ENCODE measurements around the gene C1orf159.
"Not testable (repeated sequence)": the region's sequence is repeated elsewhere in the genome, so short reads cannot be mapped to it uniquely, and the experiment has no call there.

Gene C1orf159

DNA sequence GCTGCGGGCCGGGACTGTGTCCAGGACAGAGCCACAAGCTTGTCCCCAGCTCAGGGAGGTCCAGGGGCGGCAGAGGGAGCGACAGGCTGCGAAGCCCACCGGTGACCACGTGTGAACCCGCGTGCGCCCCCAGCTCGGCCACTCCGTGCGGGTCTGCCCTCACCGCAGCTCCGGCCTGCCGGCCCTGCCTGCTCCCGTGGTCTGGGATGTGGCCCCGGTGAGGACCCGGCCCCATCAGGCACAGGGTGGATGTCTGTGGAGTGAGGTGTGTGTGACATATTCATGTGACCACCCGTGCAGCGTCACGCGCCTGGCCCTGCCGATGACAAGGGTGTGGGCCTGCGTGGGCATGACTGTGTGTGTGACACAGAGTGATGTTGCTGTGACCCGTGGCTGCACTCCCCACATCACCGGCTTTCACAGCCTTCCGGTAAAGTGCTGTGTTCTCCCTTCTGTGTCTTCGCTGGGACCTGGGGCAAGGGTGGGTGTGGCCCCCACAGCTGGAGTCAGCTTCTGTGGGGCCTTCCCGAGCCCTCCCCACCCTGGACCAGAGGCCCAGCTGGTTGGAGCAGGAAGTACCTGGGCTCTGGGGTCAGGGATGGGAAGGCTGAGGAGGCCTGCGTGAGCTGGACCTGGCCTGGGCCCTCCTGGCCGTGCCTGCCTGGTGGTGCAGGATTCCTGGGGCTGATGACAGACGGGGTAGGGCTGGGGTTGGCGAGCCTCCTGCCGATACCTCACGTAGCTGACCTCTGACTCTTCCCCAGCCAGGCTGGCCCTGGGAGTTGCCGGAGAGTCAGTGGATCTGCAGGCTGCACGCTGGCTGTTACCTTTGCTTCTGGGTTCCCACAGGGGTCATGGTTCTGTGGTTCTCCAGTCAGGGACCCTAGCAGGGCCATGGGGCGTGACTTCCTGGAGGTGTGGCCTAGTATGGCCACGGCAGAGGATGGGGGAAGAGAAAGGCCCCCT, 45.9 kb downstream of the C1orf159 start:
- in situ Hi-C loops (cut with MboI; ENCODE audit: low sequenced_read_pairs): no loop called here

DNA sequence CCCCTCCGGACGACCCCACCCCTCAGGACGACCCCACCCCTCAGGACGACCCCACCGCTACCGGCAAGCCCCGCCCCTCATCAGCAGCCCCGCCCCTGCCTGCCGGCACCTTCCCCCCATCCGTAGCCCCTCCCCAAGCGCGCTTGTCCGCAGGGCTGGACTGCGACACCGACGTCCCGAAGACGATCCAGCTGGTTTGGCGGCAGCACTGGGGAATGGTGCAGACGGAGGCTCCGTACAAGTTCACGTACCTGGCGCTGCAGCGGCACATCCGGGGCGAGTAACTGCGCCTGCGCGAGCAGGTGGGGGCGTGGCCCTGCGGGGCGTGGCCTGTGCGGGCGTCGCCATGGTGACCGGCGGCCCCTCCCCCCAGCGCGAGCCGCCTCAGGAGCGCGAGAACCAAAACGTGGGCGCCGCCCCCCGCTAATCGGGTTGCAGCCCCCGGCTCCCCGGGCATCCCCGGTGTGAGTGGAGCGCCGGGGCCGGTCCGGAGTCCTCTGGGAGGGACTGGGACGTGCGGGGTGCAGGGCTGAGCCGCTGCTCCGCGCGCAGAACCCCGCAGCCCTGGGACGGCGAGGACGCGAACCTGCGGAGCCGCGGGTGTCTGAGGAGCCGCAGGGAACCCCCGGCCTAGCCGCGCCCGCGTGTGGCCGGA, 46.7 kb downstream of the C1orf159 start:
- in situ Hi-C loops (cut with MboI; ENCODE audit: low sequenced_read_pairs): no loop called here

DNA sequence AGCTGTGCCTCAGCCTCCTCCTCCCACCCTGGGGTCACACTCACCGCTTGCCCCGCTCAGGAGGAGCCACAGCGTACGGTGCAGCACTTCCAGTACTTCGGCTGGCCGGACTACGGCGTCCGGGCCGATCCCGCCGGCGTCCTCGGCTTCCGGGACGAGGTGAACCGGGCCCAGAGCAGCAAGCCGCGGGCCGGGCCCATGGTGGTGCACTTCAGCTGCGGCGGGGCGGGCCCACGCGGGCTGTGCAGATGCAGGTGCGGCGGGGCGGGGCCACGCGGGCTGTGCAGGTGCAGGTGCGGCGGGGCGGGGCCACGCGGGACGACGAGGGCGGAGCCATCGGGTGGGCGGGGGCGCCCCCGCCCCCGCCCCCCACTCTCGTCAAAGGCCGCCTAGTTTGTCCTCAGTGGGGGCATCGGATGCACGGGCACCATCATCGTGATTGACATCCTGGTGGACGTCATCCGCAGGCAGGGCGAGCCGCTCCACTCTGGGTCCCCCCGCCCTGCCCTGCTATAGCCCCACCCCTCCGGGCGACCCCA, 47.3 kb downstream of the C1orf159 start:
- in situ Hi-C loops (cut with MboI; ENCODE audit: low sequenced_read_pairs): no loop called here

DNA sequence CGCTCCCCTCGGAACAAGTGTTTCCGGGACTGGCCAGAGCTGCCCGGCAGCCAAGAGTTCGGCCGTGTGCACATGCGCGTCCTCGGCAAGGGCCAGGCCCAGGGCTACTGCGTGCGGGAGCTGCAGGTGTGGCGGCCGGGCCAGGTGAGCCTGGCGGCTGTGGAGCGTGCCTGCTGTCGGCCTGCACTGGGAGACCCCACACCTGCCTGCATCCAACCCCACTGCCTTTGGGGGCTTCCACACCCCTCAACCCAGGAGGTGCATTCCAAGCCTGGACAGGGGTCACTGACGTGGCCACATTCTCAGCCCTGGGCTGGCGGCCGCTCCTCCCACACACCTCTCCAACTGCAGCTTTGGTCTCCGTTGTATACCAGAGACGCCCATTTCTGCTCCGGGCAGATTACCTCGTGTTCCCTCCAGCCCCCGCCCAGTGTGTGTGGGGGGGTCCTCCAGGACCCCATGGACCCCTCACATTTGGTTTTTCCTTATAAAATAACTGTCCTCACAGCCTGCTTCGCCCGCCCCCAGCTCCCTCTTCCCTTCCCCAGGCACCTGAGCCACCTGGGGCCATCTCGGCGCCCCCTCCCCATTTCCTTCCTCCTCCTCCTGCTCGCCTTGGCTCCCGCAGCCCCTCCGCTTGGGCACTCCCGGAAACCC, 47.9 kb downstream of the C1orf159 start:
- in situ Hi-C loops (cut with MboI; ENCODE audit: low sequenced_read_pairs): no loop called here

DNA sequence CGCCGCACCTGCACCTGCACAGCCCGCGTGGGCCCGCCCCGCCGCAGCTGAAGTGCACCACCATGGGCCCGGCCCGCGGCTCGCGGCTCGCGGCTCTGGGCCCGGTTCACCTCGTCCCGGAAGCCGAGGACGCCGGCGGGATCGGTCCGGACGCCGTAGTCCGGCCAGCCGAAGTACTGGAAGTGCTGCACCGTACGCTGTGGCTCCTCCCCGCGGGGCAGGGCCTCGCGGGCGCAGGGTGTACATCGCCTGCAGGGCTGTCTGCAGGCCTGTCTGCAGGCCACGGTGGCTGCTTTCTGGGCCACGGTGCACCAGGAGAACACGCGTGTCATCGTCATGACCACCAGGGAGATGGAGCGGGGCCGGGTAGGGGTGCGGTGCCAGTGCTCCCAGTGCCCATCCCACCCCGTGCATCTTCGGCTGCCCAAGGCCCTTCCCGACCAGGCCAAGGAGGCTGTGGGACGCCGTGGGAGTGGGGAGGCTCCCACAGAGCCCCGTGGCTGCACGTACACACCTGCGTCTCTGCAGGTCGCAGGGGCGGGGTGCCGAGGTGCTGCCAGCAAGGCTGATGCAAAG, 48.5 kb downstream of the C1orf159 start:
- in situ Hi-C loops (cut with MboI; ENCODE audit: low sequenced_read_pairs): no loop called here

DNA sequence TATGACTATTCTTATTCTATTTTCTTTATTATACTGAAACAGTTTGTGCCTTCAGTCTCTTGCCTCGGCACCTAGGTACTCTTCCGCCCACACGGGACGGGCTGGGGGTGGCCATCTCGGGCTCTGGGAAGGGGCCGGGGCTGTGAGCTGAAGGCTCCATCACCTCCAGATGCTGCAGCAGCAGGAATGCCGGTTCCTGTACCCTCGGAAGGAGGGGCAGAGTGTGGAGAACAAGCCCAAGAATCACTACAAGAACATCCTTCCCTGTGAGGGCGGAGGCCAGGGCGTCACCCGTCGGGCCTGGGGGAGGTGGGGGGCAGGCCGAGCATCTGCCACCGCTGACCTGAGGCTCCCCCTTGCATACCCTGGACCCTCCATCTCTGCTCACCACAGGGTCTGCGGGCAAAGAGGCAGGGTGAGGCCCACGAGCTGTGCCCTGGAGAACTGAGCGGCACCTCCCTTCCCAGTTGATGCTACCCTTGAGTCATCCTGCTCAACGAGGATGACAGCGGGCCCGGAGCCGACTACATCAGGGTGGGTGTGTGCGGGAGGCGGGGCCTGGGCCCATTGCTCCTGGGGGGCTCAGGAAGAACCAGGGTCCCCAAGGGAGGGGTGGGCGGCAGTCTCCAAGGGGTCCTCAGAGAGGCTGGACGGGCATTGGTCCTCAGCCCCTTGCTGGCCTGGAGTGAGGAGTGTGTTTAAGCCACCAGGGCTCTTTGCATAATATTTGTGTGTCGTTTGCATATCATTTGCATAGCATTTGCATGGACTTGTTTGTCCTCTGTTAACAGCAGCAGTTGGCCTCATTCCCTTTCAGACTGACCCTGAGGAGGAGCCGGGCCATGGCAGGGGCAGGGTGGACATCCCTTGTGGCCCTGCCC, 49.2 kb downstream of the C1orf159 start:
- in situ Hi-C loops (cut with MboI; ENCODE audit: low sequenced_read_pairs): no loop called here

DNA sequence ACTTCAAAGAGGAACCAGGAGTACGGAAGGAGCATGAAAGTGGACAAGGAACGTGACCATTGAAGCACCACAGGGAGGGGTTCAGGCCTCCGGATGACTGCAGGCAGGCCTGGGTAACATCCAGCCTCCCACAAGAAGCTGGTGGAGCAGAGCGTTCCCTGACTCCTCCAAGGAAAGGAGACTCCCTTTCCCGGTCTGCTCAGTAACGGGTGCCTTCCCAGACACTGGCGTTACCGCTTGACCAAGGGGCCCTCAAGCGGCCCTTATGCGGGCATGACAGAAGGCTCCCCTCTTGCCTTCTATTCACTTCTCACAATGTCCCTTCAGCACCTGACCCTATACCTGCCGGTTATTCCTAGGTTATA, 50.0 kb downstream of the C1orf159 start:
- in situ Hi-C loops (cut with MboI; ENCODE audit: low sequenced_read_pairs): not testable (repeated sequence)

DNA sequence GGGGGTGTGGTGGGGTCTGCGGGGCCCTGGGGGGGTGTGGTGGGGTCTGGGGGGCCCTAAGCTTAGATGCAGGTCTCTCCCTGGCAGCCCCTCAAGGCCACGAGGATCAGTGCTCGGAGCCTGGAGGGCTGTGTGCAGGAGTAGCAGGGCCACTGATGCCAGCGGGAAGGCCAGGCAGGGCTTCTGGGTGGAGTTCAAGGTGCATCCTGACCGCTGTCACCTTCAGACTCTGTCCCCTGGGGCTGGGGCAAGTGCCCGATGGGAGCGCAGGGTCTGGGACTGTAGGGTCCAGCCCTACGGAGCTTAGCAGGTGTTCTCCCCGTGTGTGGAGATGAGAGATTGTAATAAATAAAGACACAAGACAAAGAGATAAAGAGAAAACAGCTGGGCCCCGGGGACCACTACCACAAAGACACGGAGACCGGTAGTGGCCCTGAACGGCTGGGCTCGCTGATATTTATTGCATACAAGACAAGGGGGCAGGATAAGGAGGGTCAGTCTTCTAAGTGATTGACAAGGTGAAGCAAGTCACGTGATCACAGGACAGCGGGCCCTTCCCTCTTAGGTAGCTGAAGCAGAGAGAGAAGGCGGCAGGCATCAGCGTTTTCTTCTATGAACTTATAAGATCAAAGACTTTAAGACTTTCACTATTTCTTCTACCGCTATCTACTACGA, 50.5 kb downstream of the C1orf159 start:
- in situ Hi-C loops (cut with MboI; ENCODE audit: low sequenced_read_pairs): no loop called here

DNA sequence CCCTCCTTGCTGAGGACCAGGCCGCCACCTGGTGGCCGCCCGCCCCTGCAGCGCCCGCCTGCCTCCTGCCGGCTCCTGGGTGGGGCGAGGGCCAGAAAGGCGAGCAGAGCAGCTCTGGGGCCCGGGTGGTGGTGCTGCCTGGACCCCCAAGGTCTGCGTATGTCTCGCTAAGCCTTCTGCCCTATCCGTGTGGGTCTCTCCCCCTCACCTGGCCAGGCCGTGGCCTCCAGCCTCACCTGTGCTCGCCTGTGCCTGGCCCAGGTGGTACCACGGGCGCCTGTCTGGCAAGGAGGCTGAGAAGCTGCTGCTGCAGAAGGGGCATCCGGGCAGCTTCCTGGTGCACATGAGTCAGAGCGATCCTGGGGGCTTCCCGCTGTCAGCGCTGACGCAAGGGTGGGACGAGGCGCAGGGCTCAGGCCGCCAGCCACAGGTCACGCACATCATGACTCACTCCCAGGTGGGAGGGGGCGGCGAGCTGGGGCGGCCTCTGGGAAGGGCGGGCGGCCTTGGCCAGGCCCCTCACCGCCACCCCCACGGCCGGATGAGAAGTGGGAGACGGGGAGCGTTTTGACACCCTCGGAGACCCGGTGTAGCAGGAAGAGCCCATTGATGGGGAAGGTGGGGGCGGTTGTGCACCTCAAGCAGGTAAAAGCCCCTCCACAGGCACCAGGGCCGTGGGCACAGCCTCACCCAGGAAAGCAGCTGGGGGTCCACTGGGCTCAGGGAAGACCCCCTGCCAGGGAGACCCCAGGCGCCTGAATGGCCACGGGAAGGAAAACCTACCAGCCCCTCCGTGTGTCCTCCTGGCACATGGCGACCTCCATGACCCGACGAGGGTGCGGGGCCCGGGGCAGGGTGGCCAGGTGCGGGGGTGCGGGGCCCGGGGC, 51.7 kb downstream of the C1orf159 start:
- in situ Hi-C loops (cut with MboI; ENCODE audit: low sequenced_read_pairs): no loop called here

DNA sequence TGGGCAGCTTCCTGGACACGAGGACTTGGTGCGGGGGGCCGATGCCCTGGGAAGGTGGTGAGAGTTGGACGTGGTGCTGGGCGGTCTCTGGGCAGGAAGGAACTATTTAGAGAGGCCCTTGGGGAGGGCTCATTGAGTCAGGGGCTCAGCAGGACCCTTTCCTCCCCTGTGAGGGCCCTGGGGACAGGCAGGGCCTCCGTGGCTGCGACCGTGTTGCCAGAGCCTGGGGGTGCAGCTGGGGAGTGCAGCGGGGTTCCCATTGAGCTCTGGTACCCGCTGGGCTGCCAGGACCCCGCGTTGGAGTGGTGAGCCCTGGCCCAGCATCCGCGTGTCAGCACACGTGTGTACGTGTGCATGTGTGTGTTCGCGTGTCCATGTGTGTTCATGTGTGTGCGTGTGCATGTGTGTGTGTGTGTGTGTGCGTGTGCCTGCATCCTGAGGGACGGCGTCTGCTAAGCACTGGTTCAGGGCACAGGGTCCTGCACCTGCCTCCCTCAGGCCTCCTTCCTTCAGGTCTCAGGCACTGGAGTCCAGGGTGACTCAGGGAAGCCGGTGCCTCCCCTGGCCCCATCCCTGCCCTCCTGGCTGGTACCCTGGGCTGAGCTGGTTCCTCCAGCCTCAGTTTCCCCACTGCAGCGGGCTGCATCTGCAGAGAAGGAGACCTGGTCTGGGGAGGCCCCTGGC, 52.5 kb downstream of the C1orf159 start:
- in situ Hi-C loops (cut with MboI; ENCODE audit: low sequenced_read_pairs): no loop called here

DNA sequence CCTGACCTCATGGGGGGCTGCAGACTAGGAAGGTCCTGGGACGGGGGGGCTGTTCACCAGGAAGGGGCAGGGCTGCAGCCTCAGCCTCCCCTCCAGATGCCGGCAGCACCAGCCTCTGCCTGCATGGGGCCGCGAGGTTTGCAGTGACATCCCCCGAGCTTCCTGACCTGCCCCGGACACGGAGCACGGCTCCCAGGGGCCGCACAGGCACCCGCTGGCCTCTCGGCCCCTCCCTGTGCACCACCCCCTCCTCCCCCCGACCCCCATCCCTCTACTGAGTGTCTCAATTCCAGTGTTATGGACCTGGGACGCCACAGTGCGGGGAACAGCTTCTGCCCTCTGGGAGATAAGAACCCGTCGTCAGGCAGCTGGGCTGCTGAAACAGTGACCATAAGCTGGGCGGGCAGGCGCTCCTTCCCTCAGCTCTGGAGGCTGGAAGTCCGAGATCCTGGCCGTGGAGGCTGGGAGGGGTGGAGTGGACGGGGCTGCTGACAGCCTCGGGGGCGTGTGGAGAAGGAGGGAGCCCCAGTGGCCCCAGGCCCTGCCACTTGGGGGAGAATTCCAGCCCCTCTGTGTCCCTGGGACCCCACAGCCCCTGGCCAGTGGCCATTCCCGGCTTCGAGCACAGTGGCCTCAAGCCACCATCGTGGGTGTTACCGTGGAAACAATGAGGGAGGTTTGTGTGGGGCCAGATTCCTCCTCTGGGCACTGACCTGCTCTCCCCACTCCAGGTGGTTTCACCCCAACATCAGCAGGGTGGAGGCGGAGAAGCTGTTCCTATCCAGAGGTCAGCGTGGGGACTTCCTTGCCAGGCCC, 53.3 kb downstream of the C1orf159 start:
- in situ Hi-C loops (cut with MboI; ENCODE audit: low sequenced_read_pairs): no loop called here

DNA sequence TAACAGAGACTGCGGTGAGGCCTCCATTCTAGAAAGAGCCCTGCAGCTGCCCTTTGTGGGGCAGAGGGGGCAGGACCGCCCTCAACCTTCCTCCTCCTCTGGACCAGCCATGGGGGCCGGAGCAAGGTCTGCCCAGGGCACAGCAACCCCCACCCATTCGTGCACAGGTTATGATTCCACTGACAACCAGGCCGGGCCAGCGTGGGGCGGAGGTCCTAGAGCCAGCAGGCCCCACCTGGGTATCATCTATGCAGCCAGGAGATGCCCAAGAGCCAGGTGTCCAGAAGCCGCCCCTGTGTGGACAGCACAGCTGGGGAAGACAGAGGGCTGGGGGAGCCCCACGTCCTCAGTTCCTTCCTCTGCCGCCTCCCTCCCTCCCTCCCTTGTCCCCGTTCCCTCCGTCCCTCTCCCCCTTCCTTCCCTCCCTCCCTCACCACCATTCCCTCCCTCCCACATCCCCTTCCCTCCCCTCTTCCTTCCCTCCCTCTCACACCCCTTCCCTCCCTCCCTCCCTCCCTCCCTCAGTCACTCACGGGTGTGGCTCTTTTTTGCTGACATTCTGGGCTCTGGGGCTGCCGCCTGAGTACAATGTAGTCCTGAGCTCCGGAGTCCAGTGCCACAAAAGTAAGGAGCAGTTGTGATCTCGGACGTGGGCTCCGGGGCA, 54.1 kb downstream of the C1orf159 start:
- in situ Hi-C loops (cut with MboI; ENCODE audit: low sequenced_read_pairs): no loop called here

DNA sequence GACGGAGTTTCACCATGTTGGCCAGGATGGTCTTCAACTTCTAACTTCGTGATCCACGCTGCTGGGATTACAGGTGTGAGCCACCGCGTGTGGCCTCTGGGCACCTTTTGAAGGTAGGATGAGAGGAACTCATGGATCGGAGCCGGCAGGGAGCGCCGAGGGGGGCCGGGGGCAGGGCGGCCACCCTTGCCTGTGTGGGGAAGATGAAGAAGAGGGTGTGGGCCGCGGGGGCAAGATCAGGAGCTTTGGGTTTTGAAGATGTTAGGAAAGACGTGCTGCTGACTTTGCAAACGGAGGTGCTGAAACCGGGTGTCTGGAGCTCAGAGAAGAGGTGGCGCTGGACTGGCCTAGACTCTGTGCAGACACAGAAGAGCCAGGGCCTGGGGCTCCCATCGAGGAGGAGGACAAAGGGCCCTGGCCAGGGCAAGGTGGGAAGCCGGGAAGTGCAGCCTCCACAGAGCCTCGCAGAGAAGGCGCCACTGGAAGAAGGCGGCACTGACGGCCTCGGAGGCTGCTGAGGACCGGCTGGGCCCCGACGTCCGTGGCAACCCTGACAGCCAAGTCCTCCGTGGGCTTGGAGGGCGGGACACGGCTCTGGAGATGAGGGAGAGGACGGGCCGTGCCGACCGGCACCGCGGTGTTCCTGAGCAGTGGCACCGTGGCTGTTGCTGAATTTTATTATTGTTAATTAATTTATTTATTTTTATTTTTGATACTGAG, 55.4 kb downstream of the C1orf159 start:
- in situ Hi-C loops (cut with MboI; ENCODE audit: low sequenced_read_pairs): no loop called here

DNA sequence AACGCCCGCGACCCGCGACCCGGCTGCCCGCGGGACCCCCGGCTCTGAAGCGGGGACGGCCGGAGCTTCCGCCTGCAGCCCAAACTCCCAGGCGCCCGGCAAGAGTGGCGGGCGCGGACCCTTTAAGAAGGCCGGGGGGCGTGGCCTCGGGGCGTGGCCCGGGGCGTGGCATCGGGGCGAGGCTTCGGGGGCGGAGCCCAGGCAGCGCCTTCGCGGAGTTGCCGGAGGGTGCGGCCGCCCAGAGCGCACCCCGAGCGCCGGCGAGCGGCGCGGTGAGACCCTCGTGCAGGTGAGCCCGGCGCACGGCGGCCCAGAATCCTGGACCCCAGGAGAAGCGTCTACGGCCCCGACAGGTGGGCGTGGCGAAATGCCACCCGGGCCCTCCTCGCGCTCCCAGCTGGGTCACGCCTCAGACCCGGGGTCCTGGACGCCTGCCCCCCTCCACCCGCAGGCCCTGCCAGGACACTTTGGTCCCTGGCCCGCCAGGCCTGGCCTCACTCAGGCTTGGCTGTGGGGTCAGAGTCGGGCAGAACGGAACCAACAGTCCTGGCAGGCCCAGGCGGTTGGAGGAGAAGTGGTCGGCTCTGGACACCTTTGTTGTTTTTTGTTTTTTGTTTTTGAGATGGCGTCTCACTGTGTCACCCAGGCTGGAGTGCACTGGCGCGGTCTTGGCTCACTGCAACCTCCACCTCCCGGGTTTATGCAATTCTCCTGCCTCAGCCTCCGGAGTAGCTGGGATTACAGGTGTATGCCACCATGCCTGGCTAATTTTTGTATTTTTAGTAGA, 56.2 kb downstream of the C1orf159 start:
- in situ Hi-C loops (cut with MboI; ENCODE audit: low sequenced_read_pairs): no loop called here

DNA sequence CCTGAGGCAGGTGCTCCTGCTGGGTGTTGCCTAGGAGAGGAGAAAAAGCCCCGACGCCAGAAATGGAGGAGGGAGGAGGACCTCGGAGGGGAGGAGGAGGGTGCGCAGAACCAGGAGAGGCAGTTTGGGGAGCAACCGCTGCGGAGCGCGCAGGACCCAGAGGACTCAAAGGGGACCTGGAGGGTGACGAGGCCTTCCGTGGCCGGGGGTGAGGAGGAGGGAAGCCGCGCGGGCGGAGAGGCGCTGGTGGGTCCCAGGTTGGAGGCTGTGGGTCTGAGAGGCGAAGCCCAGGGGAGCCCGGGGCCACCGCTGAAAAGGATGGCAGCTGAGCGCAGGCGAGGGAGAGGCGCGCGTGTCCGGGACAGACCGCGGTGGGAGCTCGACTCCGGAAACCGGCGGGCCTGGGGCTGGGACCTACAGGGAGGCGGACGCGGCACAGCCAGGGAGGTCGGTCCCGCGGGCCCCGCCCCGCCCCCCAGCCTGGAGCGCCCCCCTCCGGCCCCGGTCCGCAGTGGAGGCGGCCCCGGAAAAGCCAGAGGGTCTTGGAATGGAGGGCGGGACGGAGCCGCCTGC, 56.9 kb downstream of the C1orf159 start:
- in situ Hi-C loops (cut with MboI; ENCODE audit: low sequenced_read_pairs): no loop called here

All from HL-60/S4 treated with phorbol 12-myristate 13-acetate at 8.2 ng/mL for 4 days and 3 days (cell line).